Measurements from ENCODE around the gene CBY1. TPM values are rescaled to one million over a fixed set of nuclear protein-coding genes. Genes with fewer than 3 reads are reported as not detected.

The CBY1 gene
- total and polyA plus RNA-seq, 10 of the 15 experiments (the other 5 are each of a cell fraction or from before 2014, with no cell fraction given), result 7.3 to 18.6 (median 11.9) TPM

DNA sequence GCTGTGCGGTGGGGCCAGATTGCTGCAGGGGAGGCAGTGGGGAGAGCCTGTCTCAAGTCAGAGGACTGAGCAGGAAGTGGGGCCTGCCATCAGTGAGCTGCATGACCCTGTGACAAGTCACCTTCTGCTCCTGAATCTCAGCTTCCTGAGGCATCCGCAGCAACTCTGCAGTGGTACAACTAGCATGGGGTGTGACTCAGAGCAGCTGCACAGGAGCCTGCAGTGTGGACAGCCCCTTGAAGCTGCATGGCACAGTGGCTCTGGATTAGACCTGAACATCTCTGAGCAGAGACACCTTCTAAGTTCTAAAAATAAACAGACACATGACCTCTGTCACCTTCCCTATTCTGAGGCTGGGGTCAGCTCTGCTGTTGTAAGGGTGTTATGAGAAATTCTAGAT, 18.2 kb upstream of the CBY1 start:
- RAD21 ChIA-PET (ENCODE audit: unreplicated experiment), result no interaction called here
- no peaks in the 10 kb centered on the region for H3K9me3 ChIP-seq (replicated peaks; ENCODE audit: control insufficient read depth, insufficient read depth, low read length)

DNA sequence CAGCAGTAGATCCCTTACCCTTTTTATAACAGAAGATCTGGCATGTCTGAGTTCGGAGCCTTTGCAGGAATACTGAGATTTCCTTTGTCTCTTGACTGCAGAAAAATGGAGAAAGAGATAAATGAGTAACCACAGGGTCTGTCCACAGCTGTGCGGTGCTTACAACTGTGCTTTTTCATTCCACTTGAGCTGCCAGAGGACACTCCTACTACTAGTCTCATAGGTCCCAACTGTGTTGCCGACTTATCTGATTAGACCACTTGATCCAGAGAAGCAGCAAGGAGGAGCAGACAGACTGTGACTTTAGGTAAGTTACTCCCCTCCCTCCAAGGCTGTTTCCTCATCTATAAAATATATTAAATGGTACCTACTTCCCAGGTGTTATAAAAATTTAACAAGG, 17.7 kb upstream of the CBY1 start:
- DNase-seq (ENCODE audit: low read depth, low spot score) (no peak), ATAC-seq (no peak), FAIRE-seq (no peak)
- no peak overlapping the region for H3K4me2 ChIP-seq (ENCODE audit: control insufficient read depth, insufficient read depth)
- ChIA-PET CTCF (no interaction called here), SMC1A (ENCODE audit: uncharacterized antibody, unreplicated experiment) (no interaction called here), POLR2A (interaction anchor here (0.6 kb wide), 1 partner anchor 65 kb away, joined by 6 read pairs; no protein-coding TSS in a partner anchor), RAD21 (ENCODE audit: unreplicated experiment) (no interaction called here)
- no peaks in the 10 kb centered on the region for H3K79me2 ChIP-seq (ENCODE audit: control insufficient read depth, insufficient read depth, low read length)
- no peaks in the 10 kb centered on the region for H3K4me1 ChIP-seq (ENCODE audit: control insufficient read depth, insufficient read depth, low read length)
- intact Hi-C loops (cut with micrococcal nuclease; ENCODE audit: unreplicated experiment) (no loop called here), in situ Hi-C loops (cut with MboI) (no loop called here)
- no TSS peak for BruUV-seq (replicated peaks)
- WGBS (ENCODE audit: insufficient coverage, insufficient replicate concordance, low lambda C conversion rate, missing lambda C conversion rate), result 54% methylated on average over 3 of the region's 3 CpGs
- no peak overlapping the region for H3K27ac ChIP-seq (ENCODE audit: control insufficient read depth, insufficient read depth)
- no peaks in the 10 kb centered on the region for H4K20me1 ChIP-seq (ENCODE audit: control insufficient read depth, insufficient read depth)
- H2AFZ ChIP-seq (ENCODE audit: control insufficient read depth, low read depth, low read length), result no peak overlapping the region
- H3K9ac ChIP-seq (ENCODE audit: control insufficient read depth, insufficient read depth, low read length), result no peak overlapping the region
- H3K9me3 ChIP-seq (replicated peaks; ENCODE audit: control insufficient read depth, insufficient read depth, low read length), result no peaks in the 10 kb centered on the region
- H3K4me3 ChIP-seq, result no peak overlapping the region
- no peaks in the 10 kb centered on the region for H3K36me3 ChIP-seq (ENCODE audit: control insufficient read depth in 2 of 2, insufficient read depth in 2 of 2, low read length in 1 of 2)
- H3K27me3 ChIP-seq (replicated peaks in 1 of 2; ENCODE audit: control insufficient read depth in 2 of 2, insufficient read depth in 2 of 2, low read length in 1 of 2), result peaks cover 0 to 3% of the 10 kb centered on the region in 2 experiments; a peak in 2 of 4 replicates
- TF ChIP-seq MTA2 (IDR thresholded peaks at IDR 0.05; ENCODE audit: low read depth) (no peak), GATAD2B (conservative IDR thresholded peaks at IDR 0.05; ENCODE audit: low read depth) (no peak), ASH2L (IDR thresholded peaks at IDR 0.05; ENCODE audit: borderline replicate concordance, low read depth) (no peak), SIX5 (IDR thresholded peaks at IDR 0.05; ENCODE audit: low read depth, low read length, severe bottlenecking) (no peak), CBX5 (IDR thresholded peaks at IDR 0.05; ENCODE audit: low read depth) (no peak)
- TF ChIP-seq, protein P1, sequence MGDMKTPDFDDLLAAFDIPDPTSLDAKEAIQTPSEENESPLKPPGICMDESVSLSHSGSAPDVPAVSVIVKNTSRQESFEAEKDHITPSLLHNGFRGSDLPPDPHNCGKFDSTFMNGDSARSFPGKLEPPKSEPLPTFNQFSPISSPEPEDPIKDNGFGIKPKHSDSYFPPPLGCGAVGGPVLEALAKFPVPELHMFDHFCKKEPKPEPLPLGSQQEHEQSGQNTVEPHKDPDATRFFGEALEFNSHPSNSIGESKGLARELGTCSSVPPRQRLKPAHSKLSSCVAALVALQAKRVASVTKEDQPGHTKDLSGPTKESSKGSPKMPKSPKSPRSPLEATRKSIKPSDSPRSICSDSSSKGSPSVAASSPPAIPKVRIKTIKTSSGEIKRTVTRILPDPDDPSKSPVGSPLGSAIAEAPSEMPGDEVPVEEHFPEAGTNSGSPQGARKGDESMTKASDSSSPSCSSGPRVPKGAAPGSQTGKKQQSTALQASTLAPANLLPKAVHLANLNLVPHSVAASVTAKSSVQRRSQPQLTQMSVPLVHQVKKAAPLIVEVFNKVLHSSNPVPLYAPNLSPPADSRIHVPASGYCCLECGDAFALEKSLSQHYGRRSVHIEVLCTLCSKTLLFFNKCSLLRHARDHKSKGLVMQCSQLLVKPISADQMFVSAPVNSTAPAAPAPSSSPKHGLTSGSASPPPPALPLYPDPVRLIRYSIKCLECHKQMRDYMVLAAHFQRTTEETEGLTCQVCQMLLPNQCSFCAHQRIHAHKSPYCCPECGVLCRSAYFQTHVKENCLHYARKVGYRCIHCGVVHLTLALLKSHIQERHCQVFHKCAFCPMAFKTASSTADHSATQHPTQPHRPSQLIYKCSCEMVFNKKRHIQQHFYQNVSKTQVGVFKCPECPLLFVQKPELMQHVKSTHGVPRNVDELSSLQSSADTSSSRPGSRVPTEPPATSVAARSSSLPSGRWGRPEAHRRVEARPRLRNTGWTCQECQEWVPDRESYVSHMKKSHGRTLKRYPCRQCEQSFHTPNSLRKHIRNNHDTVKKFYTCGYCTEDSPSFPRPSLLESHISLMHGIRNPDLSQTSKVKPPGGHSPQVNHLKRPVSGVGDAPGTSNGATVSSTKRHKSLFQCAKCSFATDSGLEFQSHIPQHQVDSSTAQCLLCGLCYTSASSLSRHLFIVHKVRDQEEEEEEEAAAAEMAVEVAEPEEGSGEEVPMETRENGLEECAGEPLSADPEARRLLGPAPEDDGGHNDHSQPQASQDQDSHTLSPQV (IDR thresholded peaks at IDR 0.05), result no peak

More for the DNA sequence above, 18.2 kb upstream of the CBY1 start:
- ATAC-seq (no peak), DNase-seq (ENCODE audit: low read depth, low spot score) (no peak), FAIRE-seq (no peak)
- no peak overlapping the region for H3K4me3 ChIP-seq
- intact Hi-C loops (cut with micrococcal nuclease; ENCODE audit: unreplicated experiment), result no loop called here
- WGBS (ENCODE audit: insufficient coverage, insufficient replicate concordance, low lambda C conversion rate, missing lambda C conversion rate), result 94% methylated on average over 2 of the region's 2 CpGs
- H3K4me1 ChIP-seq (ENCODE audit: control insufficient read depth, insufficient read depth, low read length), result no peaks in the 10 kb centered on the region
- in situ Hi-C loops (cut with MboI), result no loop called here
- ChIA-PET SMC1A (ENCODE audit: uncharacterized antibody, unreplicated experiment) (no interaction called here), POLR2A (interaction anchor here (0.6 kb wide), 1 partner anchor 66 kb away, joined by 6 read pairs; no protein-coding TSS in a partner anchor), CTCF (no interaction called here)
- TF ChIP-seq SIX5 (IDR thresholded peaks at IDR 0.05; ENCODE audit: low read depth, low read length, severe bottlenecking) (no peak), NR2C2 (IDR thresholded peaks at IDR 0.05; ENCODE audit: borderline replicate concordance, control insufficient read depth, insufficient read length, low read depth) (no peak), GATAD2B (conservative IDR thresholded peaks at IDR 0.05; ENCODE audit: low read depth) (no peak)
- TF ChIP-seq, protein P2, sequence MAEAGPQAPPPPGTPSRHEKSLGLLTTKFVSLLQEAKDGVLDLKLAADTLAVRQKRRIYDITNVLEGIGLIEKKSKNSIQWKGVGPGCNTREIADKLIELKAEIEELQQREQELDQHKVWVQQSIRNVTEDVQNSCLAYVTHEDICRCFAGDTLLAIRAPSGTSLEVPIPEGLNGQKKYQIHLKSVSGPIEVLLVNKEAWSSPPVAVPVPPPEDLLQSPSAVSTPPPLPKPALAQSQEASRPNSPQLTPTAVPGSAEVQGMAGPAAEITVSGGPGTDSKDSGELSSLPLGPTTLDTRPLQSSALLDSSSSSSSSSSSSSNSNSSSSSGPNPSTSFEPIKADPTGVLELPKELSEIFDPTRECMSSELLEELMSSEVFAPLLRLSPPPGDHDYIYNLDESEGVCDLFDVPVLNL (IDR thresholded peaks at IDR 0.05; ENCODE audit: low read depth, low read length), result no peak
- no peak overlapping the region for H2AFZ ChIP-seq (ENCODE audit: control insufficient read depth, low read depth, low read length)
- no peak overlapping the region for H3K27ac ChIP-seq (ENCODE audit: control insufficient read depth, insufficient read depth)
- no TSS peak for BruUV-seq (replicated peaks)
- no peak overlapping the region for H3K4me2 ChIP-seq (ENCODE audit: control insufficient read depth, insufficient read depth)
- H4K20me1 ChIP-seq (ENCODE audit: control insufficient read depth, insufficient read depth), result no peaks in the 10 kb centered on the region
- H3K79me2 ChIP-seq (ENCODE audit: control insufficient read depth, insufficient read depth, low read length), result no peaks in the 10 kb centered on the region
- H3K27me3 ChIP-seq (replicated peaks in 1 of 2; ENCODE audit: control insufficient read depth in 2 of 2, insufficient read depth in 2 of 2, low read length in 1 of 2), result peaks cover 0 to 3% of the 10 kb centered on the region in 2 experiments; a peak in 2 of 4 replicates
- H3K36me3 ChIP-seq (ENCODE audit: control insufficient read depth in 2 of 2, insufficient read depth in 2 of 2, low read length in 1 of 2), result no peaks in the 10 kb centered on the region
- H3K9ac ChIP-seq (ENCODE audit: control insufficient read depth, insufficient read depth, low read length), result no peak overlapping the region
